22Rv1 (cell line): ENCODE data around the gene NLGN4Y.

Experiments
- ZFX ChIP-seq: fragments of 450-650 bp; IDR thresholded peaks from 2 replicates; pipeline ENCODE4 v1.6.1; 2017; ENCODE audit warnings: antibody characterized with exemption, borderline replicate concordance
- TF ChIP-seq, protein P1 (sequence below): fragments of 450-650 bp; IDR thresholded peaks from 2 replicates; pipeline ENCODE4 v1.5.1; 2017; ENCODE audit warnings: mild to moderate bottlenecking

- TF ChIP-seq, protein P1, sequence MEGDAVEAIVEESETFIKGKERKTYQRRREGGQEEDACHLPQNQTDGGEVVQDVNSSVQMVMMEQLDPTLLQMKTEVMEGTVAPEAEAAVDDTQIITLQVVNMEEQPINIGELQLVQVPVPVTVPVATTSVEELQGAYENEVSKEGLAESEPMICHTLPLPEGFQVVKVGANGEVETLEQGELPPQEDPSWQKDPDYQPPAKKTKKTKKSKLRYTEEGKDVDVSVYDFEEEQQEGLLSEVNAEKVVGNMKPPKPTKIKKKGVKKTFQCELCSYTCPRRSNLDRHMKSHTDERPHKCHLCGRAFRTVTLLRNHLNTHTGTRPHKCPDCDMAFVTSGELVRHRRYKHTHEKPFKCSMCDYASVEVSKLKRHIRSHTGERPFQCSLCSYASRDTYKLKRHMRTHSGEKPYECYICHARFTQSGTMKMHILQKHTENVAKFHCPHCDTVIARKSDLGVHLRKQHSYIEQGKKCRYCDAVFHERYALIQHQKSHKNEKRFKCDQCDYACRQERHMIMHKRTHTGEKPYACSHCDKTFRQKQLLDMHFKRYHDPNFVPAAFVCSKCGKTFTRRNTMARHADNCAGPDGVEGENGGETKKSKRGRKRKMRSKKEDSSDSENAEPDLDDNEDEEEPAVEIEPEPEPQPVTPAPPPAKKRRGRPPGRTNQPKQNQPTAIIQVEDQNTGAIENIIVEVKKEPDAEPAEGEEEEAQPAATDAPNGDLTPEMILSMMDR: no peak
- TF ChIP-seq ZFX: no peak
These were observed 301.4 kb downstream of the NLGN4Y start for GRCh38 chrY:14825728-14826127.
